Endothelial cell (in vitro differentiated cells): ENCODE data around the gene TMIE. TPM values are rescaled to one million over a fixed set of nuclear protein-coding genes. Genes with fewer than 3 reads are reported as not detected.

Source experiments
- DNase-seq: peaks from one replicate; pipeline ENCODE4 v3.0.0; 2021; ENCODE audit warnings: low spot score
- H3K27ac Mint-ChIP-seq: one replicate; pipeline ENCODE4 v1.8.0; 2021; ENCODE audit warnings: mixed read lengths, inconsistent platforms; ENCODE audit not compliant: unreplicated experiment
- H3K27me3 Mint-ChIP-seq: one replicate; pipeline ENCODE4 v1.8.0; 2021; ENCODE audit warnings: mild to moderate bottlenecking, moderate library complexity, mixed read lengths, inconsistent platforms; ENCODE audit not compliant: unreplicated experiment
- H3K36me3 Mint-ChIP-seq: one replicate; pipeline ENCODE4 v1.8.0; 2021; ENCODE audit warnings: mild to moderate bottlenecking, low read depth, mixed read lengths, inconsistent platforms; ENCODE audit not compliant: unreplicated experiment
- H3K4me1 Mint-ChIP-seq: one replicate; pipeline ENCODE4 v1.8.0; 2021; ENCODE audit warnings: mild to moderate bottlenecking, mixed read lengths, inconsistent platforms; ENCODE audit not compliant: unreplicated experiment
- H3K4me3 Mint-ChIP-seq: one replicate; pipeline ENCODE4 v1.8.0; 2021; ENCODE audit warnings: mild to moderate bottlenecking, mixed read lengths, inconsistent platforms; ENCODE audit not compliant: unreplicated experiment
- H3K9me3 Mint-ChIP-seq: one replicate; pipeline ENCODE4 v1.8.0; 2021; ENCODE audit warnings: mixed read lengths, inconsistent platforms; ENCODE audit not compliant: unreplicated experiment
- long read RNA-seq: library from polyadenylated mRNA; unstranded; transcript quantifications from one replicate; pipeline ENCODE4 v2.0.0, GENCODE V29; 2020; ENCODE audit not compliant: unreplicated experiment
- total RNA-seq: library from RNA; stranded (reverse); fragmentation: NEBNext Ultra II Directional; extraction: Animal tissue kit (Norgen Biotek cat#: 25700); gene quantifications from one replicate; pipeline ENCODE4 v1.2.1, GENCODE V29; 2021; ENCODE audit not compliant: unreplicated experiment
- TF ChIP-seq, protein P1 (sequence below): fragments of 200-600 bp; sonication (generic); IDR thresholded peaks from one replicate; pipeline ENCODE4 v1.5.0; 2021; ENCODE audit warnings: antibody characterized with exemption; ENCODE audit not compliant: unreplicated experiment

TMIE gene, protein sequence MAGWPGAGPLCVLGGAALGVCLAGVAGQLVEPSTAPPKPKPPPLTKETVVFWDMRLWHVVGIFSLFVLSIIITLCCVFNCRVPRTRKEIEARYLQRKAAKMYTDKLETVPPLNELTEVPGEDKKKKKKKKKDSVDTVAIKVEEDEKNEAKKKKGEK
- 0.23 TPM for total RNA-seq
- long read RNA-seq = 0 reads

DNA sequence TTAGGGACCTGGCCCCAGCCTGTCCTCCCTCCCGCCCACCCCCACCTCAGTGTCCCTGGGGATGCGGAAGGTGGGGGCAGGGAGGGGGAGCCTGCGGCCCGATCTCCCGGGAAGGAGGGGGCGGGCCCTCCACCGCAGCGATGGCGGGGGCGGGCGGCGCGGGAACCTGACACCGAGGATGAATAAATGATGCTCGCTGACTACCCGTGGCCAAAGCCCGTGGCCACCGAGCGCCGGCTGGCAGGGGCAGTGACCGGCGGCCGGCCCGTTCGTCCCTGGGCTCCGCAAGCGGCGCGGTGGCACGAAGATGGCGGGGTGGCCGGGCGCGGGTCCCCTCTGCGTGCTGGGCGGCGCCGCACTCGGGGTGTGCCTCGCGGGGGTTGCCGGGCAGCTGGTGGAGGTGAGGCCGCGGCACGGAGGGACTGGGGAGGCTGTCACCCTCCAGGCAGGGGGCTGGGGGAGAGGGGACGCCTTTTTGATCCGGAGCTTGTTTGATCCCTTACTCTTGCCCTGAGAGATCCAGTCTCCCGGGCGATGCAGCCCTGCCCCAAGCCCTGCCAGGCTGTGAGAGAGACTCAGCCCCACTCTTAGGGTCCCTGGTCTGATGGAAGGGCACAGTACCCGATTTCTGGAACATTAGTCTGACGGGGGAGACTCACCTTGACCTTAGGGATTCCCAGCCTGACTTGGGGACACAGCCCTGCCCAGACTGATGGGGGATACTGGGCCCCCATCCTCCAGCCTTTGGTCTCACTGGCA, at the start of gene TMIE:
Gene TMIE (plus strand): TSS at position 212 of the 759 bp plus-strand sequence. CDS start 96 bp downstream, at position 308.
- Mint-ChIP-seq H3K27me3 (peaks cover 9% of the 10 kb centered on the region), H3K4me1 (peaks cover 7% of the 10 kb centered on the region), H3K27ac (no peak within 1 kb of the TSS), H3K4me3 (no peak within 1 kb of the TSS), H3K9me3 (no peaks in the 10 kb centered on the region), H3K36me3 (no peaks in the 10 kb centered on the region)
- TF ChIP-seq, protein P1, sequence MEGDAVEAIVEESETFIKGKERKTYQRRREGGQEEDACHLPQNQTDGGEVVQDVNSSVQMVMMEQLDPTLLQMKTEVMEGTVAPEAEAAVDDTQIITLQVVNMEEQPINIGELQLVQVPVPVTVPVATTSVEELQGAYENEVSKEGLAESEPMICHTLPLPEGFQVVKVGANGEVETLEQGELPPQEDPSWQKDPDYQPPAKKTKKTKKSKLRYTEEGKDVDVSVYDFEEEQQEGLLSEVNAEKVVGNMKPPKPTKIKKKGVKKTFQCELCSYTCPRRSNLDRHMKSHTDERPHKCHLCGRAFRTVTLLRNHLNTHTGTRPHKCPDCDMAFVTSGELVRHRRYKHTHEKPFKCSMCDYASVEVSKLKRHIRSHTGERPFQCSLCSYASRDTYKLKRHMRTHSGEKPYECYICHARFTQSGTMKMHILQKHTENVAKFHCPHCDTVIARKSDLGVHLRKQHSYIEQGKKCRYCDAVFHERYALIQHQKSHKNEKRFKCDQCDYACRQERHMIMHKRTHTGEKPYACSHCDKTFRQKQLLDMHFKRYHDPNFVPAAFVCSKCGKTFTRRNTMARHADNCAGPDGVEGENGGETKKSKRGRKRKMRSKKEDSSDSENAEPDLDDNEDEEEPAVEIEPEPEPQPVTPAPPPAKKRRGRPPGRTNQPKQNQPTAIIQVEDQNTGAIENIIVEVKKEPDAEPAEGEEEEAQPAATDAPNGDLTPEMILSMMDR = no peak
- no peak for DNase-seq

DNA sequence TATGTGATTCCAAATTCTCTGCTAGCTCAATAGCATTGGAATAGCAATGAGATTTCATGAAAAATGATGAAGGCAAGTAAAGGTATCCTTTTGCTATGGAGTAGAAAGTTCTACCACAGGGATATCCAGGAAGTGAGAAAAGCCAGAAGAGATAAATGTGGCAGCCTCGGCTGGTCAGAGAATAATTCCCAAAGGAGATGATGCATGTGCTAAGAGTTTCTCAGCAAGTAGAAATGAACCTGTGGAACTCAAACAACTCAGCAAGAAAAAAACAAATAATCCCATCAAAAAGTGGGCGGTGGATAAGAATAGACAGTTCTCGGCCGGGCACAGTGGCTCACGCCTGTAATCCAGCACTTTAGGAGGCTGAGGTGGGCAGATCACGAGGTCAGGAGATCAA, 45.9 kb upstream of the TMIE start:
- TF ChIP-seq, protein P1 = no peak
- H3K9me3 Mint-ChIP-seq = no peaks in the 10 kb centered on the region
- peaks cover 9% of the 10 kb centered on the region for H3K4me1 Mint-ChIP-seq
- no peak overlapping the region for H3K27ac Mint-ChIP-seq
- H3K36me3 Mint-ChIP-seq = no peaks in the 10 kb centered on the region
- H3K27me3 Mint-ChIP-seq = peaks cover 2% of the 10 kb centered on the region
- H3K4me3 Mint-ChIP-seq = no peak overlapping the region
- no peak for DNase-seq

DNA sequence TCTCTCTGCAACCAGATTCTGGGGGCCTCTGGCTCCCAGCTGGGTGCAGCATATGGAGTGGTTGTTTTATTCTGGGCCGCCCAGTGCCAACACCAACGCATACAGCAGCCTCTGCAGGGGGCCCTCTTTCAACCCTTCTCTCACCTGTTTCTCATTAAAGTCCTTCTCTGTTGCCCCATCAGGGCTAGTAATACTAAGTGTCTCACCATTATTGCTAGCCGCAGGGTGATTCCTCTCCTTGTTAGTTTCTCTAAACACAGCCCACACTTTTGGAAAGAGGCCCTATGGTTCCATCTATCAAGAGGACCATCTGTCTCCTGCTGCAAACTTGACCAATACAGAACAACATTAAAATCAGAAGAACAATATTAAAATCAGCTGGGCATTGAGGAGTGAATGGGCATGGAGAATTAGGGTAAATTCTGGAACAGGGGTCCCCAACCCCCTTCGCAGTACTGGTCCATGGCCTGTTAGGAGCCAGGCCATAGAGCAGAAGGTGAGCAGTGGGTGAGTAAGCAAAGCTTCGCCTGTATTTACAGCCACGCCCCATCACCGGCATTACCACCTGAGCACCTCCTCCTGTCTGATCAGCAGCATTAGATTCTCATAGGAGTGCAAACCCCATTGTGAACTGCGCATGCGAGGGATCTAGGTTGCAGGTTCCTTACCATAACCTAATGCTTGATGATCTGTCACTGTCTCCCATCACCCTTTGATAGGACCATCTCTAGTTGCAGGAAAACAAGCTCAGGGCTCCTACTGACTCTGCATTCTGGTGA, 44.2 kb upstream of the TMIE start:
- Mint-ChIP-seq H3K27me3 (peaks cover 2% of the 10 kb centered on the region), H3K4me3 (no peak overlapping the region), H3K36me3 (no peaks in the 10 kb centered on the region), H3K4me1 (peaks cover 9% of the 10 kb centered on the region), H3K27ac (no peak overlapping the region), H3K9me3 (no peaks in the 10 kb centered on the region)
- no peak for DNase-seq
- TF ChIP-seq, protein P1 = no peak

DNA sequence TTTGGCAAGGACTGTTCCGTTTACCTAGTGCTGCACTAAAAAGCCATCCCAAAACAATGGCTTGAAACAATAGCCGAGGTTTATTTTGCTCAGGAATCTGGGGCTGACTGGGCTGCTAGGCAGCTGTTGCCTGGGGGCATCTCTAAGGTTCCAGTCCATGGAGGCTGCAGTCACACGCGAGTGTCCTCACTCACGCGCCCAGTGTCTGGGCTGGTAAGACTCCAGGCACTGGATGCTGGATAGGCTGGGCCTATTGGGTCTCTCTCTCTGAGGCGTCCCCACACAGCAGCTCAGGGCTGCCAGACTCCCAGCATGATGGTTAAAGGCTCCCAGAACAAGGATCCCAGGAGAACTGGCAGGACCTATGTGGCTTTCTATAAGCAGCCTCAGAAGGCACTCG, 41.9 kb upstream of the TMIE start:
- H3K9me3 Mint-ChIP-seq = no peaks in the 10 kb centered on the region
- no peak for DNase-seq
- no peaks in the 10 kb centered on the region for H3K36me3 Mint-ChIP-seq
- peaks cover 9% of the 10 kb centered on the region for H3K27me3 Mint-ChIP-seq
- peaks cover 9% of the 10 kb centered on the region for H3K4me1 Mint-ChIP-seq
- TF ChIP-seq, protein P1 = no peak
- no peak overlapping the region for H3K27ac Mint-ChIP-seq
- H3K4me3 Mint-ChIP-seq = no peak overlapping the region
